ENCODE measurements around the gene SERGEF.

GRCh38 chr11:17915500-17916143, 97.2 kb downstream of the SERGEF start:
- TF ChIP-seq, protein P1, sequence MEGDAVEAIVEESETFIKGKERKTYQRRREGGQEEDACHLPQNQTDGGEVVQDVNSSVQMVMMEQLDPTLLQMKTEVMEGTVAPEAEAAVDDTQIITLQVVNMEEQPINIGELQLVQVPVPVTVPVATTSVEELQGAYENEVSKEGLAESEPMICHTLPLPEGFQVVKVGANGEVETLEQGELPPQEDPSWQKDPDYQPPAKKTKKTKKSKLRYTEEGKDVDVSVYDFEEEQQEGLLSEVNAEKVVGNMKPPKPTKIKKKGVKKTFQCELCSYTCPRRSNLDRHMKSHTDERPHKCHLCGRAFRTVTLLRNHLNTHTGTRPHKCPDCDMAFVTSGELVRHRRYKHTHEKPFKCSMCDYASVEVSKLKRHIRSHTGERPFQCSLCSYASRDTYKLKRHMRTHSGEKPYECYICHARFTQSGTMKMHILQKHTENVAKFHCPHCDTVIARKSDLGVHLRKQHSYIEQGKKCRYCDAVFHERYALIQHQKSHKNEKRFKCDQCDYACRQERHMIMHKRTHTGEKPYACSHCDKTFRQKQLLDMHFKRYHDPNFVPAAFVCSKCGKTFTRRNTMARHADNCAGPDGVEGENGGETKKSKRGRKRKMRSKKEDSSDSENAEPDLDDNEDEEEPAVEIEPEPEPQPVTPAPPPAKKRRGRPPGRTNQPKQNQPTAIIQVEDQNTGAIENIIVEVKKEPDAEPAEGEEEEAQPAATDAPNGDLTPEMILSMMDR (IDR thresholded peaks at IDR 0.05), result no peak
- no peak for TF ChIP-seq POLR2A (IDR thresholded peaks at IDR 0.05)
- no peak for TF ChIP-seq EP300 (IDR thresholded peaks at IDR 0.05)

Data from ovary (tissue), 3 donors.